Activated naive CD4-positive, alpha-beta T cell treated with anti-CD3 and anti-CD28 coated beads for 36 hours (primary cell): ENCODE results near the gene SERINC5. TPM values are rescaled to one million over a fixed set of nuclear protein-coding genes. Genes with fewer than 3 reads are reported as not detected.
"Not testable (repeated sequence)": the region's sequence is repeated elsewhere in the genome, so short reads cannot be mapped to it uniquely, and the experiment has no call there.

Source experiments
- CTCF ChIA-PET: fragments of 350-600 bp; sonication (Branson Sonifier 250); formaldehyde crosslinking; loops from one replicate; lab custom pipeline; 2021; ENCODE audit warnings: antibody characterized with exemption; lab: Charles Lee
- DNase-seq: peaks from one replicate; pipeline ENCODE4 v3.0.0-alpha.2; 2020
- H3K27ac Mint-ChIP-seq: one replicate; pipeline ENCODE4 v1.8.0; 2021; ENCODE audit warnings: mild to moderate bottlenecking, mixed read lengths
- H3K27me3 Mint-ChIP-seq: one replicate; pipeline ENCODE4 v1.8.0; 2021; ENCODE audit warnings: low read depth, mixed read lengths
- H3K36me3 Mint-ChIP-seq: one replicate; pipeline ENCODE4 v1.8.0; 2021; ENCODE audit warnings: low read depth, mixed read lengths
- H3K4me1 Mint-ChIP-seq: one replicate; pipeline ENCODE4 v1.8.0; 2021; ENCODE audit warnings: low read depth, mixed read lengths
- H3K4me3 Mint-ChIP-seq: one replicate; pipeline ENCODE4 v1.8.0; 2021; ENCODE audit warnings: mild to moderate bottlenecking, moderate library complexity, mixed read lengths
- H3K9me3 Mint-ChIP-seq: one replicate; pipeline ENCODE4 v1.8.0; 2021; ENCODE audit warnings: mixed read lengths
- intact Hi-C: fragments of 100-400 bp; cut with micrococcal nuclease; formaldehyde crosslinking; loops from one replicate; pipeline ENCODE4 v1.15.1; 2023
- total RNA-seq, 2 experiments: library from RNA; stranded (reverse); gene quantifications; one replicate each; pipeline ENCODE4 v1.2.3, GENCODE V29; 2021

Gene SERINC5
- total RNA-seq, 2 experiments from 2014 or later, result 34.8 to 36.4 TPM

DNA sequence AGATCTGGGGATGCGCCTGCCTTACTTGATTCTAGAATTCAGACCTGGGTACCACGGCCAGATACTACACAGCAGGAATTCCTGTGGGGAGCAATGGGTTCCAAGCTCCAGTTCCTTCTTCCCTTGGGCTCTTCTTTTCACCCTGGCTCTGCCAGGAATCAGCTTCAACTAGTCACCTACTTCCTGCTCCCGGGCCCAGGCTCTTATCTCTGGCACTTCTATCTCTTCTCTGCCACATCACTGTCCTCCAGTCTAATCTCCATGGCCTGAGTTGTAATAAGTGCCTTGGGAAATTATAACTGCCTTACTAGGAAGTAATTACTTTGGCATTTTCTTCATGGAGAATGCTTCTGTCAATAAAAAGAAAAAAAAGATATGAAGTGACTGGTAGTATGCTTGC is 26.2 kb upstream of the SERINC5 start:
- Mint-ChIP-seq H3K9me3 (no peaks in the 10 kb centered on the region), H3K4me3 (no peak overlapping the region), H3K36me3 (no peaks in the 10 kb centered on the region), H3K27ac (no peak overlapping the region), H3K4me1 (peaks cover 21% of the 10 kb centered on the region), H3K27me3 (no peaks in the 10 kb centered on the region)
- CTCF ChIA-PET, result interaction anchor here (0.9 to 8.7 kb wide), 2 partner anchors 25 to 191 kb away, joined by 3 to 86 read pairs; no protein-coding TSS in a partner anchor
- intact Hi-C loops, result loop anchor here (5.0 kb wide), 2 partner anchors 125 to 720 kb away; partner anchors contain the start of gene ZFYVE16
- DNase-seq, result no peak

DNA sequence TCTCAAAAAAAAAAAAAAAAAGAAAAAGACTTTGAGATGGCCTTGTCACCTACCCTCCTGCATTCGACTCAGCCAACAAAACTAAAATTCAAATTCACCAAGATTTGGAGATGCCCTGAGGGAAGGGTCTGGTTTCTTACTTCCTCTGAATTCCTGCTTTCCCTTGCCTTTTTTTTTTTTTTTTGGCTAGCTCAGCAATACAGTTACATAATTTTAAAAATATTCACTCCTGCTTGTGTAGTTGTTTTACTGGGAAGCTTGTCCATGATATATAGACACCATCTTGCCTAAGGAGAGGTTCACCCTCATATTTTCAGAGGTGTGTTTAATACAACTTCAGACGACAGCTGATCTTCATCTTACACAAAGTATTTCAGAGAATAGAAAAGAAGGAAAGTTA is 21.3 kb upstream of the SERINC5 start:
- H3K4me1 Mint-ChIP-seq, result peaks cover 12% of the 10 kb centered on the region
- CTCF ChIA-PET, result interaction anchor here (0.6 to 8.7 kb wide), 4 partner anchors 13 to 232 kb away, joined by 3 to 86 read pairs (median 4); no protein-coding TSS in a partner anchor
- no peak overlapping the region for H3K27ac Mint-ChIP-seq
- H3K36me3 Mint-ChIP-seq, result no peaks in the 10 kb centered on the region
- H3K4me3 Mint-ChIP-seq, result no peak overlapping the region
- intact Hi-C loops, result no loop called here
- no peak for DNase-seq
- no peaks in the 10 kb centered on the region for H3K27me3 Mint-ChIP-seq
- no peaks in the 10 kb centered on the region for H3K9me3 Mint-ChIP-seq

DNA sequence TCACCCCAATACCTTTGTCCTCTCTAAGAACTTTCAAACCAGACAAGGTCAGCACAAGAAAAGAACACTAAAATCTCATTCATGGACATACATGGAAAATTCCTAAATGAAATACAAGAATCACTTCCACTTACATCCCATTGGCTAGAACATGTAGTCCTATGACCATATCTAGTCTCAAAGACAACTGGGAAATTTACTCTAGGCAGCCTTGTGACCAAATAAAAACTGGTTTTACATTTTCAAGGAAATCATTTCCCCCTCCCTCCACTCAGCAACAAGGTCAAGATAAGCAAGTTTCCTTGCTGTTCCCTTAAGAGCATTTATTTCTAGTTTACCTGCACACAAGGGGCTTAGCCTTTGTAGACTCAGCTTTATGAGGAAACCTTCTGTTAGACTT is 20.3 kb upstream of the SERINC5 start:
- Mint-ChIP-seq H3K9me3 (no peaks in the 10 kb centered on the region), H3K36me3 (no peaks in the 10 kb centered on the region), H3K27me3 (no peaks in the 10 kb centered on the region), H3K4me3 (no peak overlapping the region), H3K4me1 (peaks cover 17% of the 10 kb centered on the region), H3K27ac (no peak overlapping the region)
- intact Hi-C loops, result no loop called here
- CTCF ChIA-PET, result interaction anchor here (0.6 to 8.7 kb wide), 3 partner anchors 8 to 185 kb away, joined by 5 to 86 read pairs (median 11); no protein-coding TSS in a partner anchor
- DNase-seq, result no peak

DNA sequence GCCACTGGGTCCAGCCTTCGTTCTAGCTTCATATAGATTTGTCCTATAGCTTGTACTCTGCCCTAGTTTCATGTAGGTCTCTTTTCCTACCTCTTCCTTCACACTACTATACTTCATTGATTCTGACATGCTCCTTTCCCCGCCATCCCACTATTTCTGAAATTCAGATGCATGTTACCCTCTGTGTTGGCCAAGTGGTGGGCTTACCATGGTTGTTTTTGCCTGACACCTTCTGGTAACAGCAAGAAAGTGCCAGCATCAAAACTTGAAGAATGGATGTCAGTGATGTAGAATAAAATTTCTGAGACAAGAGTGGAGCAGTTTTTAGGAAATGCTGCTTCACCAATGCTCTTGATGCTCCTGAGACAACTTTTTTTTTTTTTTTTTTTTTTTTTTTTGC is 19.5 kb upstream of the SERINC5 start:
- CTCF ChIA-PET, result interaction anchor here (0.6 to 8.7 kb wide), 15 partner anchors 9 to 184 kb away, joined by 3 to 86 read pairs (median 5); no protein-coding TSS in a partner anchor
- peaks cover 26% of the 10 kb centered on the region for H3K4me1 Mint-ChIP-seq
- intact Hi-C loops, result loop anchor here (1.0 to 2.0 kb wide), 2 partner anchors 31 to 184 kb away; no protein-coding TSS in a partner anchor
- H3K27ac Mint-ChIP-seq, result no peak overlapping the region
- DNase-seq, result peak; percentile 53
- H3K36me3 Mint-ChIP-seq, result no peaks in the 10 kb centered on the region
- H3K27me3 Mint-ChIP-seq, result no peaks in the 10 kb centered on the region
- no peak overlapping the region for H3K4me3 Mint-ChIP-seq
- no peaks in the 10 kb centered on the region for H3K9me3 Mint-ChIP-seq

GRCh38 chr5:80270543-80270942 is 14.7 kb upstream of the SERINC5 start:
- Mint-ChIP-seq H3K27ac (peak overlapping the region; percentile 78), H3K4me3 (peak overlapping the region; percentile 17), H3K4me1 (peaks cover 41% of the 10 kb centered on the region)
- intact Hi-C loops, H3K36me3 Mint-ChIP-seq, H3K27me3 Mint-ChIP-seq, H3K9me3 Mint-ChIP-seq: not testable (repeated sequence)
- CTCF ChIA-PET, result interaction anchor here (0.6 to 2.4 kb wide), 2 partner anchors 145 to 179 kb away, joined by 3 to 10 read pairs; no protein-coding TSS in a partner anchor
- DNase-seq, result peak; percentile 38

GRCh38 chr5:80269991-80270438 is 14.2 kb upstream of the SERINC5 start:
- H3K27me3 Mint-ChIP-seq, result no peaks in the 10 kb centered on the region
- peaks cover 41% of the 10 kb centered on the region for H3K4me1 Mint-ChIP-seq
- H3K27ac Mint-ChIP-seq, result peak overlapping the region; percentile 78
- no peaks in the 10 kb centered on the region for H3K36me3 Mint-ChIP-seq
- peak overlapping the region; percentile 17 for H3K4me3 Mint-ChIP-seq
- intact Hi-C loops, result loop anchor here (1.0 kb wide), 1 partner anchor 14 kb away; the partner anchor contains the start of gene SERINC5
- no peaks in the 10 kb centered on the region for H3K9me3 Mint-ChIP-seq
- CTCF ChIA-PET, result interaction anchor here (0.6 to 2.4 kb wide), 2 partner anchors 144 to 178 kb away, joined by 3 to 10 read pairs; no protein-coding TSS in a partner anchor
- DNase-seq, result no peak

GRCh38 chr5:80268916-80269315 is 13.1 kb upstream of the SERINC5 start:
- Mint-ChIP-seq H3K9me3 (no peaks in the 10 kb centered on the region), H3K27ac (peak overlapping the region; percentile 68), H3K4me3 (peak overlapping the region; percentile 50), H3K4me1 (peaks cover 46% of the 10 kb centered on the region), H3K27me3 (no peaks in the 10 kb centered on the region), H3K36me3 (no peaks in the 10 kb centered on the region)
- CTCF ChIA-PET, result interaction anchor here (0.6 to 1.8 kb wide), 7 partner anchors 12 to 177 kb away, joined by 3 to 6 read pairs (median 3); no protein-coding TSS in a partner anchor
- DNase-seq, result no peak
- intact Hi-C loops, result loop anchor here (1.0 kb wide), 1 partner anchor 13 kb away; the partner anchor contains the start of gene SERINC5

GRCh38 chr5:80266566-80266965 is 10.7 kb upstream of the SERINC5 start:
- Mint-ChIP-seq H3K4me1 (peaks cover 39% of the 10 kb centered on the region), H3K4me3 (no peak overlapping the region), H3K27ac (no peak overlapping the region), H3K9me3 (peaks cover 1% of the 10 kb centered on the region), H3K27me3 (no peaks in the 10 kb centered on the region), H3K36me3 (no peaks in the 10 kb centered on the region)
- CTCF ChIA-PET, result interaction anchor here (0.8 to 2.5 kb wide), 4 partner anchors 8 to 183 kb away, joined by 3 to 7 read pairs (median 4); partner anchors contain the start of gene SERINC5
- intact Hi-C loops, result no loop called here
- peak; percentile 23 for DNase-seq

DNA sequence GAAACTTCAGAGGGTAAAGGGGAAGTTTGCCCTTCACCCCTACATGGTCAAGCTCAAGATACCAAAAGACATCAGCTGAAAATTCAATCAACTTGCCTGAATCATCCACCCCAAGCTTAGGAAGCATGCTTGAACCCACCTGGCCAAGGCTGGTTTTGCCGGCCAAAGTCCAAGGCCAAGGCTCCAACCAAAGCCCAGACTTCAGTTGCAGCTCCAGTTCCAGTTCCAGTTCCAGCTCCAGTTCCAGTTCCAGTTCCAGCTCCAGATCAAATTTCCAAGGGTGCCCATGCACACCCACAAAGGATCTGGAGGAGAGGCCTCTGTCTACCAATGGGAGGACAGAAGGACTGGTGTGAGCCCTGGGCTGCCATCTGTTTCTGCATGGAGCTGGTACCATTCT is 4.6 kb upstream of the SERINC5 start:
- no peak for DNase-seq
- Mint-ChIP-seq H3K4me1 (peaks cover 19% of the 10 kb centered on the region), H3K9me3 (peaks cover 1% of the 10 kb centered on the region), H3K27me3 (no peaks in the 10 kb centered on the region), H3K27ac (no peak overlapping the region), H3K36me3 (peaks cover 11% of the 10 kb centered on the region), H3K4me3 (no peak overlapping the region)
- intact Hi-C loops, result no loop called here
- CTCF ChIA-PET, result interaction anchor here (1.1 kb wide), 1 partner anchor 176 kb away, joined by 3 read pairs; no protein-coding TSS in a partner anchor

GRCh38 chr5:80259511-80260203 is 3.8 kb upstream of the SERINC5 start:
- peaks cover 13% of the 10 kb centered on the region for H3K4me1 Mint-ChIP-seq
- H3K9me3 Mint-ChIP-seq, result peaks cover 1% of the 10 kb centered on the region
- H3K4me3 Mint-ChIP-seq, result no peak overlapping the region
- DNase-seq, result no peak
- no peak overlapping the region for H3K27ac Mint-ChIP-seq
- CTCF ChIA-PET, result no interaction called here
- H3K36me3 Mint-ChIP-seq, result peaks cover 11% of the 10 kb centered on the region
- H3K27me3 Mint-ChIP-seq, result no peaks in the 10 kb centered on the region
- intact Hi-C loops, result loop anchor here (10.0 kb wide), 1 partner anchor 745 kb away; the partner anchor contains the start of gene HOMER1

GRCh38 chr5:80255431-80255810 is 427 bp downstream of the SERINC5 start:
- Mint-ChIP-seq H3K36me3 (peaks cover 16% of the 10 kb centered on the region), H3K27ac (peak overlapping the region; percentile 84), H3K27me3 (no peaks in the 10 kb centered on the region), H3K4me3 (peak overlapping the region; percentile 97), H3K9me3 (no peaks in the 10 kb centered on the region), H3K4me1 (peaks cover 47% of the 10 kb centered on the region)
- intact Hi-C loops, result loop anchor here (1.0 to 10.0 kb wide), 6 partner anchors 8 to 741 kb away; partner anchors contain the start of genes DHFR, HOMER1 and MSH3
- CTCF ChIA-PET, result interaction anchor here (0.6 to 2.3 kb wide), 6 partner anchors 11 to 163 kb away, joined by 3 to 15 read pairs (median 4); no protein-coding TSS in a partner anchor
- peak; percentile 73 for DNase-seq
